GM12874 (cell line): ENCODE measurements around the gene SEC63.

Experiments used
- CTCF ChIP-seq: IDR thresholded peaks from 2 replicates; pipeline ENCODE4 v1.5.1; 2011; ENCODE audit warnings: low read depth, mild to moderate bottlenecking, control low read depth, low read length, moderate library complexity; ENCODE audit not compliant: insufficient read depth

Gene SEC63

GRCh38 chr6:107982486-107982885, 24.5 kb upstream of the SEC63 start:
- no peak for TF ChIP-seq CTCF

- no peak for TF ChIP-seq CTCF
Observed at GRCh38 chr6:107981695-107982094, 23.7 kb upstream of the SEC63 start.

- no peak for TF ChIP-seq CTCF
Observed at GRCh38 chr6:107977283-107977682, 19.3 kb upstream of the SEC63 start.

- TF ChIP-seq CTCF, result no peak
Observed at GRCh38 chr6:107976155-107976783, 18.3 kb upstream of the SEC63 start.

GRCh38 chr6:107973594-107973993, 15.6 kb upstream of the SEC63 start:
- no peak for TF ChIP-seq CTCF

- TF ChIP-seq CTCF, result no peak
Observed at GRCh38 chr6:107972413-107973096, 14.5 kb upstream of the SEC63 start.

- TF ChIP-seq CTCF, result no peak
Observed at GRCh38 chr6:107971181-107971580, 13.2 kb upstream of the SEC63 start.
